Hematopoietic multipotent progenitor cell treated with erythropoietin and hydrocortisone succinate and interleukin-3 and kit ligand, for 15 days (in vitro differentiated cells): Measurements from ENCODE around the gene PGP.

Source experiments
- DNase-seq: peaks from one replicate; pipeline ENCODE4 v3.0.0-alpha.2; 2015; ENCODE audit warnings: low spot score

Gene PGP

GRCh38 chr16:2199621-2200139 lies 15.0 kb downstream of the PGP start:
- DNase-seq = no peak

DNA sequence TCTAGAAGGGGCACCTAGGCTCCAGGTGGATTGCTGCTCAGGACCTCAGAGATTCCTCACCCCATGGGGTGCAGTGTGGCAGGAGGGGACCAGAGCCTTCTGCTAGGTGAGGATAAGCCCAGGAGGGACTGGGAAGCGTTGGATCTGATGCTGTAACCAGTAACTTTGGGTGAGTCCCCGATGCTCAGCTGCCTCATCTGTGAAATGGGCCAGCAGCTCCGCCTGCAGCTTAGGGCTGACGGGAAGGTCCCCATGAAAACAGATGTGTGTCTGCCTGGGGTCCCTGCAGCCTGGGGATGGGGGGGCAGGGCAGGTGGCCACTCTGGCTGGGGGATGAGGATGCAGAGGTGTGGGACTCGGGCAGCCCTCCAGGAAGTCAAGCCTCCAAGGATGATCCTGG lies 15.5 kb downstream of the PGP start:
- no peak for DNase-seq

- no peak for DNase-seq
Observed at GRCh38 chr16:2198283-2198682, 16.4 kb downstream of the PGP start.

GRCh38 chr16:2197765-2198164 lies 16.9 kb downstream of the PGP start:
- no peak for DNase-seq

- DNase-seq = no peak
Observed at GRCh38 chr16:2196981-2197511, 17.6 kb downstream of the PGP start.

GRCh38 chr16:2196162-2196980 lies 18.3 kb downstream of the PGP start, which contains the start of gene CASKIN1:
Gene CASKIN1 (minus strand): TSS chr16:2196605. CDS start chr16:2196432, 173 bp downstream.
- DNase-seq = no peak

GRCh38 chr16:2195322-2196161 lies 19.1 kb downstream of the PGP start:
- no peak for DNase-seq

- DNase-seq = peak; percentile 61
Observed at GRCh38 chr16:2194852-2195321, 19.8 kb downstream of the PGP start.

DNA sequence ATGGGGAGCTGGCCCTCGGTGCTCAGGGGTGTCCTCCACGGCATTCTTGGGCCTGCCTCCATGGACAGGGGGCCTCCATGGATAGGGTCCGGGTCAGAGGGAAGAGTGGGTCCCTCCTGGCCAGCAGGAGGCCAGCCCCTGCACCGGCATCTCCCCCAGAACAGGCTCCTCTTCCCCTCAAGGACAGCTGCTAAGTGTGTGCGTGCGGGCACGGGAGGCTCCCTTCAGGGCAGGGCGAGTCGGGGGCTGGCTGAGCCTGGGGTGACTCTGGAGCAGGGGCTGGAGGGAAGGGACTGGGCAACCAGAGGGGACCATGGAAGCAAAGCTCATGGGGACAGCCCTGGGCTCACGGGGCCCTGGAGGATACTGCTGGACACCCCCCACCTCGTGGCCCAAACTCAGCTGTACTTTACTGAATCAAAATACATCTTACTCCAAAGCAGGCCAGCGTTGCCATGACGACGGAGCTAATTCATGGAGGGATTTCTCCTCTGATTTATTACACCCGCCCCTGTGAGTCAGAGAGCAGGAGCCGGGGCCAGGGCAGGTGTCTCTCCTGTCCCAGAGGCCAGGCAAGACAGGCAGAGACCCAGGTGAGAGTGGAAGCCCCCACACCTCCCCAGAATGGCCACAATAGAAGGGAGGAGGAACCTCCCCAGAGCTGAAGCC lies 20.3 kb downstream of the PGP start:
- no peak for DNase-seq

- DNase-seq = no peak
Observed at GRCh38 chr16:2191446-2191706, 23.3 kb downstream of the PGP start.

- DNase-seq = no peak
Observed at GRCh38 chr16:2190659-2191445, 23.8 kb downstream of the PGP start.

DNA sequence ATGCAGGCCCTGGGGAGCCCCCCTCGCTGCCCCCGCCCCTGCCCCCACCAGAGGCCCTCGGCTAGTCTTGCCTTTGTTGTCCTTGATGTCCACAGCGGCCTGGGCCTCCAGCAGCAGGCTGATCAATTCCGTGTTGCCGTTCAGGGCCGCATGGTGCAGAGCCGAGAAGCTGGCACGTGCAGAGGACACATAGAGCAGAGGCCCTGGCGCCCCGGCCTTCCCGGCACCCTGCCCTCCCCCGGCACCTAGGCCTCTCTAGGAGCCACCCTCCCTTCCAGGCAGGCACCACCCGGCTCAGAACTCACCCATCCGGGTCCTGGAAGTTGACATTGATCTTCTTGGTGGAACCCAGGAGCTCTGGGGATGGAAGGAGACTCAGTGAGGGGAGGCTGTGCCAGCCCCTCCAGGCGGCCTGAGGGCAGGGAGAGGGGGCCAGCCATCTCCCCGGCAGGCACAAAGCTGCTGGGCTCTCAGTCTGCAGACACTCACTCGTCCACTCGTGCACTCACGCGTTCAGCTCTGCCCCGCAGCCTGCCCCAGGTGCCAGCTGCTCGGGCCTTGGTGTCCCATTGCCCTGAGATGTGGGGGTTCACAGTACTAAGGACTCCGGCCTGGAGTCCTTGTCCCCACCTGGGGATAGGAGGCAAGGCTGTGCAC lies 24.5 kb downstream of the PGP start:
- DNase-seq = no peak

DNA sequence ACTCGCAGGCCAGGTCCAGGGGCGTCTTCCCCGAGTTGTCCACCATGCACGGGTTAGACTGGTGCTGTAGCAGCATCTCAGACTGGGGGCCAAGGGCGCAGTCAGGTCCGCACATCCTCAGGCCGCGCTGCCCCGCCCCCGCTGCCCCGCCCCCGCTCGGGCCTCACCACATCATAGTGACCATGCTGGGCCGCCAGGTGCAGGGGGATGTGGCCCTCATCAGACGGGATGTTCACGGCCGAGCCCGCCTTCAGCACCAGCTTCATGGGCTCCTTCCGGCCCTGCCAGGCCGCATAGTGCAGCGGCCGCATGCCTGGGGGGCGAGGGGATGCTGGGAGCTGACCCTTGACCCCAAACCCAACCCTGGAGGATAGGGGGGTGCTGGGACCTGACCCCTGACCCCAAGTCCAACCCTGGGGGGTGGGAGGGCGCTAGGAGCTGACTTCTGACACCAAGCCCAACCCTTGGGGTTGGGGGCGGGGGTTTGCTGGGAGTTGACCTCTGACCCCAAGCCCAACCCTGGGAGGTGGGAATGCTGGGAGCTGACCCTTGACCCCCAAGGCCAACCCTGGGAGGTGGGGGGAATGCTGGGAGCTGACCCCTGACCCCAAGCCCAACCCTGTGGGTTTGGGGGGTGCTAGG lies 25.3 kb downstream of the PGP start:
- DNase-seq = no peak

DNA sequence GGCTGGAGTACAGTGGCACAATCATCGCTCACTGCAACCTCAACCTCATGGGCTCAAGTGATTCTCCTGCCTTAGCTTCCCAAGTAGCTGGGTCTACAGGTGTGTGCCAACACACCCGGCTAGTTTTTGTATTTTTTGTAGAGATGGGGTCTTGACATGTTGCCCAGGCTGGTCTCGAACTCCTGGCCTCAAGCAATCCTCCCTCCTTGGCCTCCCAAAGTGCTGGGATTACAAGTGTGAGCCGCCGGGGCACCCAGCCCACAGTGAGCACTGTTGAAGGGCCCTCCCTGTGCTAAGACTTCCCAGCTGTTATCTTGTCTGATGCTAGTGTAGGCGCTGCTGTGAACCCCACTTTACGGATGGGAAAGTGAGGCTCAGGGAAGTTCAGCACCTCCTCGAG lies 26.2 kb downstream of the PGP start:
- DNase-seq = no peak

- DNase-seq = no peak
Observed at GRCh38 chr16:2187212-2187611, 27.4 kb downstream of the PGP start.

GRCh38 chr16:2186505-2186904 lies 28.1 kb downstream of the PGP start:
- DNase-seq = no peak

GRCh38 chr16:2186064-2186463 lies 28.6 kb downstream of the PGP start:
- no peak for DNase-seq

DNA sequence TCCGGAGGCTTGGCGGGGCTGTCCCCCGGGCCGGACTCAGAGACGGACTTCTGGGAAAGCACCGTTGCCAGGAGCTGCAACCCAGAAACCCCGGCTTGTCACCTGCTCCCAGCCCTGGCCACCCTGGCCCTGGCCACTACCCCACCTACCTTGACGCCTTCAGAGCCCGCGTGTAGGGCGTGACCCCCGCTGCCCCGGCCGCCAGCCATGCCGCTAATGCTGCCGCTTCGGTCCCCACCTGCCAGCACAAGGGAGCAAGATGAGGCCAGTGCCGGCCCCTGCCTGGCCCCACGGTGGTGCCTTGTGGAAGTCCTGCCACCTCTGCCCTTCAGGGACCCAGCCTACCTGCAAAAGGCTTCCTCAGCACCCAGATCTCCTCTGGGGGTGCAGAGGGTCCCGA lies 29.7 kb downstream of the PGP start:
- DNase-seq = no peak

GRCh38 chr16:2184346-2184745 lies 30.3 kb downstream of the PGP start:
- DNase-seq = no peak

DNA sequence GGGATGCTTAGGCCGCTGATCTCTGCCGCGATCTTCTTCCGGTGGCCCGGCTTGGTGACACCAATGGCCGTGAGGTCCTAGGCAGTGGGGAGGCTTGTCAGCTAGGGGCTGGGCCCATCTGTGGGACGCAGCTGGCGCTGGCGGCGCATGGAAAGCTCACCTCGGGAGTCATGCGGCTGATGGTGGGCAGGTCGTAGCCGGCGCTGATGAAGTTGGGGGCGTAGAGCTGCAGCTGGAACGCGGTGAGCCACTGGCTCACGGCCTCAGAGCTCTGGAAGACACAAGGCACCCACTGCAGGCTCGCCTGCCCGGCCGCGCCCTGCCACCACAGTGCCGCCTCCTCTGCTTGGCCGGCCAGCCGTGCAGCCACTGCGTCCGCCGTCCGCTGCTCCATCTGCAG lies 31.0 kb downstream of the PGP start:
- no peak for DNase-seq
